ENCODE data around the gene CABP2. TPM values are rescaled to one million over a fixed set of nuclear protein-coding genes. Genes with fewer than 3 reads are reported as not detected.

CABP2 gene
- total RNA-seq, 4 donors from 2014 or later: not detected

DNA sequence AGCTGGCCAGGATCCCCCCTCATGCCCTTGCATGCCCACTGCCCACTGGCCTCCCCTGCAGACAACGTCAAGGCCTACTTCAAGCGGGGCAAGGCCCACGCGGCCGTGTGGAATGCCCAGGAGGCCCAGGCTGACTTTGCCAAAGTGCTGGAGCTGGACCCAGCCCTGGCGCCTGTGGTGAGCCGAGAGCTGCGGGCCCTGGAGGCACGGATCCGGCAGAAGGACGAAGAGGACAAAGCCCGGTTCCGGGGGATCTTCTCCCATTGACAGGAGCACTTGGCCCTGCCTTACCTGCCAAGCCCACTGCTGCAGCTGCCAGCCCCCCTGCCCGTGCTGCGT is 32.5 kb downstream of the CABP2 start:
- TF ChIP-seq, protein P1, sequence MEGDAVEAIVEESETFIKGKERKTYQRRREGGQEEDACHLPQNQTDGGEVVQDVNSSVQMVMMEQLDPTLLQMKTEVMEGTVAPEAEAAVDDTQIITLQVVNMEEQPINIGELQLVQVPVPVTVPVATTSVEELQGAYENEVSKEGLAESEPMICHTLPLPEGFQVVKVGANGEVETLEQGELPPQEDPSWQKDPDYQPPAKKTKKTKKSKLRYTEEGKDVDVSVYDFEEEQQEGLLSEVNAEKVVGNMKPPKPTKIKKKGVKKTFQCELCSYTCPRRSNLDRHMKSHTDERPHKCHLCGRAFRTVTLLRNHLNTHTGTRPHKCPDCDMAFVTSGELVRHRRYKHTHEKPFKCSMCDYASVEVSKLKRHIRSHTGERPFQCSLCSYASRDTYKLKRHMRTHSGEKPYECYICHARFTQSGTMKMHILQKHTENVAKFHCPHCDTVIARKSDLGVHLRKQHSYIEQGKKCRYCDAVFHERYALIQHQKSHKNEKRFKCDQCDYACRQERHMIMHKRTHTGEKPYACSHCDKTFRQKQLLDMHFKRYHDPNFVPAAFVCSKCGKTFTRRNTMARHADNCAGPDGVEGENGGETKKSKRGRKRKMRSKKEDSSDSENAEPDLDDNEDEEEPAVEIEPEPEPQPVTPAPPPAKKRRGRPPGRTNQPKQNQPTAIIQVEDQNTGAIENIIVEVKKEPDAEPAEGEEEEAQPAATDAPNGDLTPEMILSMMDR (IDR thresholded peaks at IDR 0.05; ENCODE audit: low read depth): no peak

DNA sequence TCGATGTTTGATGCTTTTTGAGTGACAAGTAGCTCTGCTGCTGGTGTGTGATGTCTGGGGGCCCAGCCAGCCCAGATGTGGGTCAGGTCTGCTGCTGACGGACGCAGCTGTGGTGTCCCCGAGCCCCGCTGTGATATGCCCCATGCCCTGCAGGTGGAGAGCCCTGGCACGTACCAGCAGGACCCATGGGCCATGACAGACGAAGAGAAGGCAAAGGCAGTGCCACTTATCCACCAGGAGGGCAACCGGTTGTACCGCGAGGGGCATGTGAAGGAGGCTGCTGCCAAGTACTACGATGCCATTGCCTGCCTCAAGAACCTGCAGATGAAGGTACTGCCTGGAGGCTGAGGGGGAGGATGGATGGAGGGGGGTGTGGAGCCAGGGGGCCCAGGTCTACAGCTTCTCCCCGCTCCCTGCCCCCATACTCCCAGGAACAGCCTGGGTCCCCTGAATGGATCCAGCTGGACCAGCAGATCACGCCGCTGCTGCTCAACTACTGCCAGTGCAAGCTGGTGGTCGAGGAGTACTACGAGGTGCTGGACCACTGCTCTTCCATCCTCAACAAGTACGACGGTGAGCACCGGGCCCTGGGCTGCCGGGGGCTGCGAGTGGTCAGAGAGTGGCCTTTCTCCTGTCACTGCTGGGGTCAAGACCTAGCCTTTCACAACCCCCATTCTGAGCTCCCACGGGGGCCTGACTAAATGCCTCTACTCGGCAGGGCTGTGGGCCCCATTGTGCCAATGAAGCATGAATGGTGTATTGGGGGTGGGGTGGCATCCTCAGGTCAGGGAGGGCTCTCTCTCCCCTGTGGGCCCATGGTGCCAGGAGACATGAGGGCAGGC is 33.1 kb downstream of the CABP2 start:
- TF ChIP-seq, protein P1 (IDR thresholded peaks at IDR 0.05; ENCODE audit: low read depth): no peak

- TF ChIP-seq, protein P1 (IDR thresholded peaks at IDR 0.05; ENCODE audit: low read depth): no peak
Observed at GRCh38 chr11:67489203-67489884, 33.9 kb downstream of the CABP2 start.

DNA sequence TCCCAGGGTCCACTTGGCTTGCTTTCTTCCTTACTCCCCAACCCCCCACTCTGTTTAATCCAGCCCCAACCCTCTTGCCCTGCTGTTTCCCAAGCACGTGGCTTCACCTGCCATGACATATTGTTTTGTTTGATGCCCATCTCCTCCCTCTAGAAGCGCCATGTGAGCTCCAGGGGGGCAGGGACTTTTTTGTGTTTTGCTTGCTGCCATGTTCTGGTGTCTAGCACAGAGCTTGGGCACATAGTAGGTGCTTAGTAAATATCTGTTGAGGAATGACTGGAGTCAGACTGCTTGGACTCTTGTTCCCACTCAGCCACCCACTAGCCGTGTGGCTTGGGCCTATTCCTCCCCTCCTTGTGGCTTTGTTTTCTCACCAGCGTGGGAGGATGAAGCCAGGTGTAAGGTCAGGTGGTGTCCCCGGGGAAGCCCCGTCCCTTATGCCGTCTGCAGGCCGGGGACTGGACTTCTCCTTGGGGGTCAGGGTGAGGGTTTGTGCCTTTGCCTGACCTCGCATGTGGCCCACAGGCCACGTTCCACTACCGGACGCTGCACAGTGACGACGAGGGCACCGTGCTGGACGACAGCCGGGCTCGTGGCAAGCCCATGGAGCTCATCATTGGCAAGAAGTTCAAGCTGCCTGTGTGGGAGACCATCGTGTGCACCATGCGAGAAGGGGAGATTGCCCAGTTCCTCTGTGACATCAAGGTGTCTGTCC is 36.6 kb downstream of the CABP2 start:
- TF ChIP-seq, protein P1 (IDR thresholded peaks at IDR 0.05; ENCODE audit: low read depth): no peak

GRCh38 chr11:67484847-67485311 is 38.4 kb downstream of the CABP2 start:
- TF ChIP-seq, protein P1 (IDR thresholded peaks at IDR 0.05; ENCODE audit: low read depth): no peak

DNA sequence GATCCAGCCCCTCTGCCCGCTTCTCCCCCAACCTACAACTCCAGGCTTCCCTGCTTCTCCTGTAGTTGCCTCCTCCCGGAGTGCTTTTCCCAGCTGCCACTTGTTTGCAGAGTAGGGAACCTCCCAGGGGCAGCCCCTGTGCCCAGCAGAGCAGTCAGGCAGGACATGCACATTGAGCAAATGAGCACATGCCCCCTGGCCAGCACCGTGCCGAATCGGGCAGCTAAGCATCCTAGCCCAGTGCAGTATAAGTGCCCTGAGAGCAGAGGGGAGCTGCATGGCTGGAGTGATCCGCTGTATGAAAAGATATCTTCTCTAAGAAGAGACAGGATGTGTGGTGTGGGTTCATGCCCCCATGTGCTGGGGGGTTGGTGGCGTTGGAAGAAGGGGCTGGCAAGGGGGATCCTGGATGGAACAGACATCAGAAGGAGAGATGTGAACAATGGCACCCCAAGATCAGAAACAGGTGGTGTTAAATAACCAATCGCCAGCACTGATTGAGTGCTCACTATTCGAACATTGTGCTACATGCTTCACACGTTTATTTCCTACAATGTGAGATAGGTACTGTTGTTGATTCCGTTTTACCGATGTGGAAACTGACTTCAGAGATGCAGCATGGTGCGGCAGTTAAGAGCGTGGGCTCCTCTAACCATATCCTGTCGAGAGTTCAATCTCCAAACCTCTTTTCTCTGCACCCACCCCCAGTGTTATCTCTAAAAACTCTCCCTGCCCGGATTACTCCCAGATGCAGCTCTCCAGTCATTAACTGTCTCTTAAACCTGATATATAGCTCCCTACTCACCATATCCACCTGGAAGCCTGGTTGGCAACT is 39.2 kb downstream of the CABP2 start:
- TF ChIP-seq, protein P1 (IDR thresholded peaks at IDR 0.05; ENCODE audit: low read depth): no peak

Data from subcutaneous adipose tissue (tissue), 4 donors.